PFSK-1 (cell line): ENCODE data around the gene SLAMF1.

Source experiments
- FOXP2 ChIP-seq: optimal IDR thresholded peaks from 2 replicates; pipeline ENCODE3; 2011; ENCODE audit warnings: borderline replicate concordance, control low read depth, inconsistent platforms; ENCODE audit not compliant: insufficient read depth; ENCODE audit errors: extremely low read length, extremely low read depth
- POLR2AphosphoS5 ChIP-seq: IDR thresholded peaks from 2 replicates; pipeline ENCODE4 v1.6.1; 2012; ENCODE audit warnings: low read depth, mild to moderate bottlenecking, control low read depth, low read length, moderate library complexity
- SIN3A ChIP-seq: IDR thresholded peaks from 2 replicates; pipeline ENCODE4 v1.6.1; 2012; ENCODE audit warnings: mild to moderate bottlenecking, low read length, moderate library complexity, borderline replicate concordance; ENCODE audit not compliant: insufficient read depth
- TAF1 ChIP-seq: IDR thresholded peaks from 2 replicates; pipeline ENCODE4 v1.6.1; 2012; ENCODE audit warnings: low read length, control low read depth, borderline replicate concordance; ENCODE audit not compliant: insufficient read depth
- TF ChIP-seq, protein P1 (sequence below), 2 experiments: IDR thresholded peaks; 2 replicates each; pipeline versions ENCODE4 v1.6.1 to v1.8.0; 2011 to 2012; ENCODE audit warnings: low read depth in 2 of 2, low read length in 2 of 2, control low read depth in 1 of 2, inconsistent platforms in 1 of 2, mild to moderate bottlenecking in 1 of 2, moderate library complexity in 1 of 2; ENCODE audit not compliant: insufficient read depth in 1 of 2

The SLAMF1 gene

DNA sequence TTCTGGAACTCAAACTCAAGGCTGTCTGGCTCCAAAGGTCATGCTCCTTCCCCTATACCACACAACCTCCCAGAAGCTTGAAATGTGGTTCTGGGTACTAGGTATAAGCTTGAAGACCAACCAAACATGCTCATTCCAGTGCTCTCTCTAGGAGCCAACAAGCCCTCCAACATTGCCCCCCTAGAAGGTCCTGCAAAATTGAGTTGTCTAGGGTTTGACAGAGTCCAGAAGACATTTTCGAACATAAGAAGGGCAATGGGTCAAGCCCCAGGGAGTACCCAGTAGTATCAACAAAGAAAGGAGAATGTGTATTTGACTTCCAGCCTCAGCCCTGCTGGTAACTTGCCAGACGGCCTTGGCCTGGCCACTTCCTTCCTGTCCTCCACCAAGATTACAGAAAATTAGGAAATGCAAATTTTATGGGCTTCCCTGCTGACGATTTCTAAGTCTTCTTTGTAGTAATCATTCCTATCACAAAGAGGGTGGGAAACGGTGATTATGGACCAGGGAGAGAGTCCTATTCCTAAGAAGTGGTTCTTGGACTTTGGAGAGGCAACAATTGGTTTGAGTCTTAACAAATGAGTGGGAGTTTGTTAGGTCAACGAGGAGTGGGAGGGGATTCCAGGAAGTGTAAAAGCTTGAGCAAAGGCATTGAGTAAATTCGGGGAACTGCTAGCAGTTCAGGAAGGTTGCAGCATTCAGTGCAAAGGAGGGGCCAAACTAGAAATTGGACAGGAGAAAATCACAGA is 18.7 kb upstream of the SLAMF1 start:
- TF ChIP-seq TAF1, result no peak
- TF ChIP-seq, protein P1, sequence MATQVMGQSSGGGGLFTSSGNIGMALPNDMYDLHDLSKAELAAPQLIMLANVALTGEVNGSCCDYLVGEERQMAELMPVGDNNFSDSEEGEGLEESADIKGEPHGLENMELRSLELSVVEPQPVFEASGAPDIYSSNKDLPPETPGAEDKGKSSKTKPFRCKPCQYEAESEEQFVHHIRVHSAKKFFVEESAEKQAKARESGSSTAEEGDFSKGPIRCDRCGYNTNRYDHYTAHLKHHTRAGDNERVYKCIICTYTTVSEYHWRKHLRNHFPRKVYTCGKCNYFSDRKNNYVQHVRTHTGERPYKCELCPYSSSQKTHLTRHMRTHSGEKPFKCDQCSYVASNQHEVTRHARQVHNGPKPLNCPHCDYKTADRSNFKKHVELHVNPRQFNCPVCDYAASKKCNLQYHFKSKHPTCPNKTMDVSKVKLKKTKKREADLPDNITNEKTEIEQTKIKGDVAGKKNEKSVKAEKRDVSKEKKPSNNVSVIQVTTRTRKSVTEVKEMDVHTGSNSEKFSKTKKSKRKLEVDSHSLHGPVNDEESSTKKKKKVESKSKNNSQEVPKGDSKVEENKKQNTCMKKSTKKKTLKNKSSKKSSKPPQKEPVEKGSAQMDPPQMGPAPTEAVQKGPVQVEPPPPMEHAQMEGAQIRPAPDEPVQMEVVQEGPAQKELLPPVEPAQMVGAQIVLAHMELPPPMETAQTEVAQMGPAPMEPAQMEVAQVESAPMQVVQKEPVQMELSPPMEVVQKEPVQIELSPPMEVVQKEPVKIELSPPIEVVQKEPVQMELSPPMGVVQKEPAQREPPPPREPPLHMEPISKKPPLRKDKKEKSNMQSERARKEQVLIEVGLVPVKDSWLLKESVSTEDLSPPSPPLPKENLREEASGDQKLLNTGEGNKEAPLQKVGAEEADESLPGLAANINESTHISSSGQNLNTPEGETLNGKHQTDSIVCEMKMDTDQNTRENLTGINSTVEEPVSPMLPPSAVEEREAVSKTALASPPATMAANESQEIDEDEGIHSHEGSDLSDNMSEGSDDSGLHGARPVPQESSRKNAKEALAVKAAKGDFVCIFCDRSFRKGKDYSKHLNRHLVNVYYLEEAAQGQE (IDR thresholded peaks at IDR 0.05; ENCODE audit: insufficient read depth in 1 of 2, low read depth in 2 of 2, low read length in 2 of 2), result no peak

DNA sequence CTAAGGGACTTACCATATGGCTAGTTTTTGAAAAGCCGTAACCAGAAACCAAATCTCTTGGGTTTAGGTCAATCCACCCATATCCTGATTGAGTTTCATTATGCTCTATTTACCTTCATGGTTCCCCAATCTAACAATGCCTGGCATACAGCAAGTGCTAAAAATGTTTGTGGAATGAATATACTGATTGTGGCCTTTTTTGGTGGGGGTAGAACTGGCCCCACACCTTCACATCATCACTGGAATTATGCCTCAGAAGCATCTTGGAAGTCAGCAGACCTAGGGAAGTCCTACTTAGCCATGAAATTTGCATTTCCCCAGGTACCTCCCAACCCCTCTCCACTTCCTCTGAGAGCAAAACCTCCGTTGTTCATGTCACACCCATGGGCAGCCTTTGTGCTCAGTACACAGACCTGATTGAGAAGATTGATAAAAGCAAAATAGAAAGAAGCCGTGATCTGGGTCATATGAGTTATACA is 17.8 kb upstream of the SLAMF1 start:
- TF ChIP-seq FOXP2 (no peak), SIN3A (no peak), POLR2AphosphoS5 (no peak)
- TF ChIP-seq, protein P1 (IDR thresholded peaks at IDR 0.05; ENCODE audit: insufficient read depth in 1 of 2, low read depth in 2 of 2, low read length in 2 of 2), result no peak

DNA sequence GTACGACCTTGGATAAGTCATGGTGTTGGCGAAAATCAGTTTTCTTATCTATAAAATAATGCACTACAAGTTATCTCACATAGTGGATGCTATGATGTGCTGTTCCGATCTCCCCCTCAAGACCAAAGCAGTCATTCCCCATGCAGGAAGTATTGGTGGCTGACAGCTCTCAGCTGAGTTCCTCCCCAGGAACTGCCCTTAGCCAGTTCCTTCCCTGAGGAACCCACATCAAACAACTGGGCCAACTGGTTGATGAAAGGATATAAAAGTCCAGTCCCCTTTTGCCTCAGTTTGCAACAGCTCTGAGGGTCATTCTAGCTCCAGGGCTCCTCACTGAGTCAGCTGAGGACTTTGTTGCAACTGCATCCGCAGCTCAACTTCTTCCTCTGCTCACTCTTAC is 16.1 kb upstream of the SLAMF1 start:
- no peak for TF ChIP-seq TAF1
- TF ChIP-seq SIN3A, result no peak
- TF ChIP-seq FOXP2, result no peak
- TF ChIP-seq, protein P1 (IDR thresholded peaks at IDR 0.05; ENCODE audit: insufficient read depth in 1 of 2, low read depth in 2 of 2, low read length in 2 of 2), result no peak
- TF ChIP-seq POLR2AphosphoS5, result no peak

DNA sequence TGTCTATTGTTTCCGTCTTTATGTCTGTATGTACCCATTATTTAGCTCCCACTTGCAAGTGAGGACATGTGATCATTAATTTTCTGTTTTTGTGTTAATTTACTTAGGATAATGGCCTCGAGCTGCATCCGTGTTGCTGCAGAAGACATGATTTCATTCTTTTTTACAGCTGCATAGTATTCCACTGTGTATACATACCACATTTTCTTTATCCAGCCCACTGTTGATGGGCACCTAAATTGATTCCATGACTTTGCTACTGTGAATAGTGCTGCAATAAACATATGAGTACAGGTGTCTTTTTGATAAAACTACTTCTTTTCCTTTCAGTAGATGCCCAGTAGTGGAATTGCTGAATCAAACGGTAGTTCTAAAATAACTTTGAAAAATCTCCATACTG is 12.7 kb upstream of the SLAMF1 start:
- TF ChIP-seq, protein P1 (IDR thresholded peaks at IDR 0.05; ENCODE audit: insufficient read depth in 1 of 2, low read depth in 2 of 2, low read length in 2 of 2), result no peak
- TF ChIP-seq FOXP2, result no peak
- TF ChIP-seq SIN3A, result no peak

DNA sequence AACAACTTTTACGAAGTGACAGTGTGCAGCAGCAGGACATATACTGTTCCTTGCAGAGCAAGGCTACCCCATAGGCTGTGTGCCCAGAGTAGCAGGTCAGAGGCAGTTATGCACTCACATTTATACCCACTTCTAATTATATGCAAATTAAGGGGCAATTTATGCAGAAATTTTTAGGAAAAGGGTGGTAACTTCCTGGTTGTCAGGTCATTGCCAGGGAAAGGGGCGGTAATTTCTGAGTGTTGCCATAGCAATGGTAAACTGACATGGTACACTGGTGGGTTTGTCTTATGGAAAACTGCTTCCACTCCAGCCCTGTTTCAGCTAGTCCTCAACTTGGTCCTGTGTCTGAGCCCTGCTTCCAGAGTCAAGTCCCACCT is 12.0 kb upstream of the SLAMF1 start:
- TF ChIP-seq, protein P1 (IDR thresholded peaks at IDR 0.05; ENCODE audit: insufficient read depth in 1 of 2, low read depth in 2 of 2, low read length in 2 of 2), result no peak
- TF ChIP-seq POLR2AphosphoS5, result no peak
- TF ChIP-seq SIN3A, result no peak
